Measurements from ENCODE around the gene SYNGR4.

DNA sequence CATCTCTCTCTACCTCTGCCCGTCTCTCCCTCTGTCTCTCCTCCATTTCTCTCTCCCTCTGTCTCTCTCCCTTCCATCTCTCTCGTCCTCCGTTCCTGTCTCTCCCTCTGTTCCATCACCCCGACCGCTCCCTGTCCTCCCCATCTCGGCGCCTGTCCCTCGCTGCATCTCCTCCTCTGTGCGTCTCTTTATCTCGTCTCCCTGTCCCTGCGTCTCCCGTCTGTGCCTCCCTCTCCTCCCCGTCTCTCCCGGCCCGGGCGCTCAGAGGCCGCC, 33.9 kb downstream of the SYNGR4 start:
- TF ChIP-seq, protein P1, sequence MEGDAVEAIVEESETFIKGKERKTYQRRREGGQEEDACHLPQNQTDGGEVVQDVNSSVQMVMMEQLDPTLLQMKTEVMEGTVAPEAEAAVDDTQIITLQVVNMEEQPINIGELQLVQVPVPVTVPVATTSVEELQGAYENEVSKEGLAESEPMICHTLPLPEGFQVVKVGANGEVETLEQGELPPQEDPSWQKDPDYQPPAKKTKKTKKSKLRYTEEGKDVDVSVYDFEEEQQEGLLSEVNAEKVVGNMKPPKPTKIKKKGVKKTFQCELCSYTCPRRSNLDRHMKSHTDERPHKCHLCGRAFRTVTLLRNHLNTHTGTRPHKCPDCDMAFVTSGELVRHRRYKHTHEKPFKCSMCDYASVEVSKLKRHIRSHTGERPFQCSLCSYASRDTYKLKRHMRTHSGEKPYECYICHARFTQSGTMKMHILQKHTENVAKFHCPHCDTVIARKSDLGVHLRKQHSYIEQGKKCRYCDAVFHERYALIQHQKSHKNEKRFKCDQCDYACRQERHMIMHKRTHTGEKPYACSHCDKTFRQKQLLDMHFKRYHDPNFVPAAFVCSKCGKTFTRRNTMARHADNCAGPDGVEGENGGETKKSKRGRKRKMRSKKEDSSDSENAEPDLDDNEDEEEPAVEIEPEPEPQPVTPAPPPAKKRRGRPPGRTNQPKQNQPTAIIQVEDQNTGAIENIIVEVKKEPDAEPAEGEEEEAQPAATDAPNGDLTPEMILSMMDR (IDR thresholded peaks at IDR 0.05) = no peak
- peak; percentile 77 for TF ChIP-seq EZH2 (IDR thresholded peaks at IDR 0.05)
- TF ChIP-seq EZH2phosphoT487 (IDR thresholded peaks at IDR 0.05) = peak; percentile 68

All from neural progenitor cell (in vitro differentiated cells).